Natural killer cell treated with Interleukin-12 subunit alpha and Interleukin-12 subunit beta and Interleukin-15 and Interleukin-18, amount 100 ng/mL, for 72 hours (primary cell): ENCODE data around the gene CFAP68. TPM values are rescaled to one million over a fixed set of nuclear protein-coding genes. Genes with fewer than 3 reads are reported as not detected.

Source experiments
- ATAC-seq, 2 donors: fragments of 150-1000 bp; cut with Tn5 transposase in 1 of 2; sonication (Bioruptor Pico), chemical (Tn5 transposase) in 1 of 2; 2 replicates each; pipeline ENCODE4 v1.10.0; 2021
- DNase-seq: peaks from one replicate; pipeline ENCODE4 v3.0.0; 2022; ENCODE audit warnings: low spot score
- H3K27ac Mint-ChIP-seq, 2 donors: 1 replicate in 1 of 2; 2 replicates in 1 of 2; pipeline ENCODE4 v1.8.0; 2022; ENCODE audit warnings: mixed read lengths in 2 of 2, mild to moderate bottlenecking in 1 of 2, moderate library complexity in 1 of 2
- H3K27me3 Mint-ChIP-seq, 2 donors: 1 replicate in 1 of 2; 2 replicates in 1 of 2; pipeline ENCODE4 v1.8.0; 2022; ENCODE audit warnings: mixed read lengths in 2 of 2
- H3K36me3 Mint-ChIP-seq: one replicate; pipeline ENCODE4 v1.8.0; 2022; ENCODE audit warnings: mixed read lengths
- H3K4me1 Mint-ChIP-seq, 2 donors: 1 replicate in 1 of 2; 2 replicates in 1 of 2; pipeline ENCODE4 v1.8.0; 2022; ENCODE audit warnings: low read depth in 2 of 2, mixed read lengths in 2 of 2, mild to moderate bottlenecking in 1 of 2
- H3K4me3 Mint-ChIP-seq: one replicate; pipeline ENCODE4 v1.8.0; 2022; ENCODE audit warnings: mixed read lengths
- H3K9me3 Mint-ChIP-seq: 2 replicates; pipeline ENCODE4 v1.8.0; 2022; ENCODE audit warnings: mixed read lengths
- total RNA-seq, 2 donors: library from RNA; stranded (reverse); gene quantifications; one replicate each; pipeline ENCODE4 v1.2.3, GENCODE V29; 2022

Gene CFAP68
- total RNA-seq, result 10 to 100 TPM in 1 of 2 donors, 1 to 10 TPM in 1; 8.4 to 11.8 TPM

GRCh38 chr11:111878849-111879636 lies at the start of gene CFAP68, which contains the start of gene FDXACB1:
CFAP68 (plus strand) TSS chr11:111879541; CDS start chr11:111879561, 20 bp downstream.
FDXACB1 (minus strand) TSS chr11:111879165; CDS start chr11:111879132, 33 bp downstream.
- peaks cover 3% of the 10 kb centered on the region for H3K9me3 Mint-ChIP-seq
- no peaks in the 10 kb centered on the region for H3K27me3 Mint-ChIP-seq
- H3K4me3 Mint-ChIP-seq, result peak within 1 kb of the TSS; percentile 96
- peaks cover 5% of the 10 kb centered on the region for H3K36me3 Mint-ChIP-seq
- H3K4me1 Mint-ChIP-seq, result peaks cover 13 to 15% of the 10 kb centered on the region in 2 donors
- peak within 1 kb of the TSS; percentile 95 to 96 for H3K27ac Mint-ChIP-seq
- peak; percentile 95 to 96 for ATAC-seq
- DNase-seq, result peak; percentile 96

- Mint-ChIP-seq H3K36me3 (peaks cover 39% of the 10 kb centered on the region), H3K4me3 (no peak overlapping the region), H3K9me3 (no peaks in the 10 kb centered on the region), H3K27me3 (no peaks in the 10 kb centered on the region), H3K27ac (no peak overlapping the region), H3K4me1 (peaks cover 2 to 15% of the 10 kb centered on the region in 2 donors)
- ATAC-seq (no peak), DNase-seq (no peak)
Measured at GRCh38 chr11:111833524-111833923, 45.8 kb upstream of the CFAP68 start.

GRCh38 chr11:111834432-111835163 lies 44.7 kb upstream of the CFAP68 start:
- H3K4me1 Mint-ChIP-seq, result peaks cover 0 to 7% of the 10 kb centered on the region in 2 donors
- no peaks in the 10 kb centered on the region for H3K9me3 Mint-ChIP-seq
- H3K27ac Mint-ChIP-seq, result no peak overlapping the region
- H3K27me3 Mint-ChIP-seq, result no peaks in the 10 kb centered on the region
- ATAC-seq (no peak), DNase-seq (no peak)
- no peak overlapping the region for H3K4me3 Mint-ChIP-seq
- H3K36me3 Mint-ChIP-seq, result peaks cover 35% of the 10 kb centered on the region

GRCh38 chr11:111835665-111836064 lies 43.7 kb upstream of the CFAP68 start:
- Mint-ChIP-seq H3K27me3 (no peaks in the 10 kb centered on the region), H3K4me3 (no peak overlapping the region)

GRCh38 chr11:111836162-111836561 lies 43.2 kb upstream of the CFAP68 start:
- ATAC-seq, result no peak
- peaks cover 30% of the 10 kb centered on the region for H3K36me3 Mint-ChIP-seq

More at GRCh38 chr11:111835665-111836064, 43.7 kb upstream of the CFAP68 start:
- no peak for DNase-seq
- H3K4me1 Mint-ChIP-seq, result peaks cover 0 to 7% of the 10 kb centered on the region in 2 donors
- H3K27ac Mint-ChIP-seq, result no peak overlapping the region
- peaks cover 31% of the 10 kb centered on the region for H3K36me3 Mint-ChIP-seq
- H3K9me3 Mint-ChIP-seq, result no peaks in the 10 kb centered on the region
- ATAC-seq, result no peak

GRCh38 chr11:111836721-111837120 lies 42.6 kb upstream of the CFAP68 start:
- no peak overlapping the region for H3K27ac Mint-ChIP-seq
- peak; percentile 36 to 46 for ATAC-seq
- H3K27me3 Mint-ChIP-seq, result no peaks in the 10 kb centered on the region
- H3K4me3 Mint-ChIP-seq, result no peak overlapping the region
- DNase-seq, result no peak
- no peaks in the 10 kb centered on the region for H3K9me3 Mint-ChIP-seq
- H3K4me1 Mint-ChIP-seq, result peaks cover 4 to 7% of the 10 kb centered on the region in 2 donors
- peaks cover 30% of the 10 kb centered on the region for H3K36me3 Mint-ChIP-seq

More at GRCh38 chr11:111836162-111836561, 43.2 kb upstream of the CFAP68 start:
- Mint-ChIP-seq H3K4me1 (peaks cover 1 to 7% of the 10 kb centered on the region in 2 donors), H3K27ac (no peak overlapping the region), H3K9me3 (no peaks in the 10 kb centered on the region), H3K4me3 (no peak overlapping the region), H3K27me3 (no peaks in the 10 kb centered on the region)
- no peak for DNase-seq

- no peak overlapping the region for H3K27ac Mint-ChIP-seq
- peaks cover 4 to 7% of the 10 kb centered on the region in 2 donors for H3K4me1 Mint-ChIP-seq
- ATAC-seq (no peak), DNase-seq (no peak)
- no peak overlapping the region for H3K4me3 Mint-ChIP-seq
- no peaks in the 10 kb centered on the region for H3K9me3 Mint-ChIP-seq
- H3K36me3 Mint-ChIP-seq, result peaks cover 30% of the 10 kb centered on the region
- no peaks in the 10 kb centered on the region for H3K27me3 Mint-ChIP-seq
Measured at GRCh38 chr11:111837366-111837891, 41.9 kb upstream of the CFAP68 start.

GRCh38 chr11:111838054-111838453 lies 41.3 kb upstream of the CFAP68 start:
- no peak overlapping the region for H3K4me3 Mint-ChIP-seq
- DNase-seq (no peak), ATAC-seq (no peak)
- peaks cover 30% of the 10 kb centered on the region for H3K36me3 Mint-ChIP-seq
- H3K27me3 Mint-ChIP-seq, result no peaks in the 10 kb centered on the region
- H3K9me3 Mint-ChIP-seq, result no peaks in the 10 kb centered on the region
- H3K27ac Mint-ChIP-seq, result no peak overlapping the region
- H3K4me1 Mint-ChIP-seq, result peaks cover 4 to 7% of the 10 kb centered on the region in 2 donors

GRCh38 chr11:111840143-111840542 lies 39.2 kb upstream of the CFAP68 start:
- Mint-ChIP-seq H3K9me3 (no peaks in the 10 kb centered on the region), H3K27ac (no peak overlapping the region), H3K4me3 (no peak overlapping the region), H3K27me3 (no peaks in the 10 kb centered on the region), H3K36me3 (peaks cover 30% of the 10 kb centered on the region), H3K4me1 (peaks cover 4 to 7% of the 10 kb centered on the region in 2 donors)
- no peak for DNase-seq
- ATAC-seq, result no peak

GRCh38 chr11:111841370-111842053 lies 37.8 kb upstream of the CFAP68 start:
- H3K27me3 Mint-ChIP-seq, result no peaks in the 10 kb centered on the region
- no peaks in the 10 kb centered on the region for H3K9me3 Mint-ChIP-seq
- H3K27ac Mint-ChIP-seq, result no peak overlapping the region
- H3K4me3 Mint-ChIP-seq, result no peak overlapping the region
- peak; percentile 78 to 80 for ATAC-seq
- DNase-seq, result peak; percentile 86
- H3K4me1 Mint-ChIP-seq, result peaks cover 4 to 7% of the 10 kb centered on the region in 2 donors
- peaks cover 22% of the 10 kb centered on the region for H3K36me3 Mint-ChIP-seq

GRCh38 chr11:111843661-111844060 lies 35.7 kb upstream of the CFAP68 start:
- Mint-ChIP-seq H3K4me1 (peaks cover 0 to 4% of the 10 kb centered on the region in 2 donors), H3K27ac (no peak overlapping the region), H3K36me3 (peaks cover 16% of the 10 kb centered on the region)

GRCh38 chr11:111845276-111846028 lies 33.9 kb upstream of the CFAP68 start:
- Mint-ChIP-seq H3K9me3 (no peaks in the 10 kb centered on the region), H3K36me3 (peaks cover 16% of the 10 kb centered on the region), H3K4me1 (peaks cover 0 to 4% of the 10 kb centered on the region in 2 donors), H3K27ac (no peak overlapping the region), H3K27me3 (no peaks in the 10 kb centered on the region), H3K4me3 (no peak overlapping the region)
- ATAC-seq (peak in 1 of 2 donors; percentile 52), DNase-seq (no peak)

More at GRCh38 chr11:111843661-111844060, 35.7 kb upstream of the CFAP68 start:
- DNase-seq (no peak), ATAC-seq (no peak)
- no peaks in the 10 kb centered on the region for H3K27me3 Mint-ChIP-seq
- no peak overlapping the region for H3K4me3 Mint-ChIP-seq
- no peaks in the 10 kb centered on the region for H3K9me3 Mint-ChIP-seq

- H3K27ac Mint-ChIP-seq, result no peak overlapping the region
- DNase-seq (no peak), ATAC-seq (no peak)
- H3K4me3 Mint-ChIP-seq, result no peak overlapping the region
- peaks cover 16% of the 10 kb centered on the region for H3K36me3 Mint-ChIP-seq
- peaks cover 0 to 4% of the 10 kb centered on the region in 2 donors for H3K4me1 Mint-ChIP-seq
- H3K9me3 Mint-ChIP-seq, result no peaks in the 10 kb centered on the region
- no peaks in the 10 kb centered on the region for H3K27me3 Mint-ChIP-seq
Measured at GRCh38 chr11:111846063-111846462, 33.3 kb upstream of the CFAP68 start.
